ENCODE measurements around the gene ZP4. TPM values are rescaled to one million over a fixed set of nuclear protein-coding genes. Genes with fewer than 3 reads are reported as not detected.

ZP4 gene
- total RNA-seq, 1 donor from 2014 or later, result not detected

DNA sequence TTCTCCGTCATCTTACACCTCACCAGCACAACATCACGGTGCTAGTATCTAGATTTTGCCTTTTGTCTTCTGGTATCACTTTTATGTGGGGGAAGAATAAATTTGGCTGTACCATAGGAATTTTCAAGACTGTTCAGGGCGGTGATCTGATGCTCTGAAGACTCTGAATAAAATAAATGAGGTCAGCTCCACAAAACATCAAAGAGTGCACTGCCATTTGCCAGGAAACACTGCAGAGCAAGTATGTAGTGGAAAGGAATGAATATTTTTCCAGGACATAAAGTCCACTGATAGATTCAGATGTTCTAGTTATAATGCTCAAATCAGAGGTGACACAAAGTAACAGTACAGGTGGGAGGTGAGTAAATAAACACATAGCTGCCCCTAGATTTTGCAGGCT lies 56.3 kb downstream of the ZP4 start:
- no peaks in the 10 kb centered on the region for H3K36me3 Mint-ChIP-seq (ENCODE audit: unreplicated experiment)
- TF ChIP-seq, protein P1, sequence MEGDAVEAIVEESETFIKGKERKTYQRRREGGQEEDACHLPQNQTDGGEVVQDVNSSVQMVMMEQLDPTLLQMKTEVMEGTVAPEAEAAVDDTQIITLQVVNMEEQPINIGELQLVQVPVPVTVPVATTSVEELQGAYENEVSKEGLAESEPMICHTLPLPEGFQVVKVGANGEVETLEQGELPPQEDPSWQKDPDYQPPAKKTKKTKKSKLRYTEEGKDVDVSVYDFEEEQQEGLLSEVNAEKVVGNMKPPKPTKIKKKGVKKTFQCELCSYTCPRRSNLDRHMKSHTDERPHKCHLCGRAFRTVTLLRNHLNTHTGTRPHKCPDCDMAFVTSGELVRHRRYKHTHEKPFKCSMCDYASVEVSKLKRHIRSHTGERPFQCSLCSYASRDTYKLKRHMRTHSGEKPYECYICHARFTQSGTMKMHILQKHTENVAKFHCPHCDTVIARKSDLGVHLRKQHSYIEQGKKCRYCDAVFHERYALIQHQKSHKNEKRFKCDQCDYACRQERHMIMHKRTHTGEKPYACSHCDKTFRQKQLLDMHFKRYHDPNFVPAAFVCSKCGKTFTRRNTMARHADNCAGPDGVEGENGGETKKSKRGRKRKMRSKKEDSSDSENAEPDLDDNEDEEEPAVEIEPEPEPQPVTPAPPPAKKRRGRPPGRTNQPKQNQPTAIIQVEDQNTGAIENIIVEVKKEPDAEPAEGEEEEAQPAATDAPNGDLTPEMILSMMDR (IDR thresholded peaks at IDR 0.05), result no peak
- no peak for DNase-seq (ENCODE audit: extremely low spot score, unreplicated experiment)
- H3K4me1 Mint-ChIP-seq (ENCODE audit: unreplicated experiment), result no peaks in the 10 kb centered on the region
- no peak overlapping the region for H3K4me3 Mint-ChIP-seq (ENCODE audit: unreplicated experiment)
- H3K9me3 Mint-ChIP-seq (ENCODE audit: unreplicated experiment), result no peaks in the 10 kb centered on the region
- H3K27me3 Mint-ChIP-seq (ENCODE audit: unreplicated experiment), result no peaks in the 10 kb centered on the region
- H3K27ac Mint-ChIP-seq (ENCODE audit: unreplicated experiment), result no peak overlapping the region

DNA sequence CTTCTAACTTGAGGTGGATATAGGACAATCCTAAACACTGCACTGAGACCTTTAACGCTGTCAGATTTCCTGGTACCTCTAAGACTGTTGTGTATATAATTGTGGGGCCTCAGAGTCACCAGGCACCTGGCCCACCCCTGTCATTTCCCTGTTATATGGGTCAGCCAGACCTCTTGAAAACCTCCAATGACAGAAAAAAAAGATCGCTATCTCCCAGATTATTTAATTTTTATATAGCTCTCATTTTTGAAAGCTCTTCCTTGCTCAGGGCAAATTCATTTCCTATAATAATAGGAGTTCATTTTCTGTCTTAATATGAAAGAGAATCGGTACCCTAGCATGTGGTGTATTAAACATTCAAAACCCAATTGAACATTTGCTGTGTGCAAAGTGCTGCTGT lies 56.7 kb downstream of the ZP4 start:
- H3K9me3 Mint-ChIP-seq (ENCODE audit: unreplicated experiment), result no peaks in the 10 kb centered on the region
- H3K4me3 Mint-ChIP-seq (ENCODE audit: unreplicated experiment), result no peak overlapping the region
- no peaks in the 10 kb centered on the region for H3K4me1 Mint-ChIP-seq (ENCODE audit: unreplicated experiment)
- no peaks in the 10 kb centered on the region for H3K27me3 Mint-ChIP-seq (ENCODE audit: unreplicated experiment)
- TF ChIP-seq, protein P1 (IDR thresholded peaks at IDR 0.05), result no peak
- H3K36me3 Mint-ChIP-seq (ENCODE audit: unreplicated experiment), result no peaks in the 10 kb centered on the region
- H3K27ac Mint-ChIP-seq (ENCODE audit: unreplicated experiment), result no peak overlapping the region
- DNase-seq (ENCODE audit: extremely low spot score, unreplicated experiment), result no peak

DNA sequence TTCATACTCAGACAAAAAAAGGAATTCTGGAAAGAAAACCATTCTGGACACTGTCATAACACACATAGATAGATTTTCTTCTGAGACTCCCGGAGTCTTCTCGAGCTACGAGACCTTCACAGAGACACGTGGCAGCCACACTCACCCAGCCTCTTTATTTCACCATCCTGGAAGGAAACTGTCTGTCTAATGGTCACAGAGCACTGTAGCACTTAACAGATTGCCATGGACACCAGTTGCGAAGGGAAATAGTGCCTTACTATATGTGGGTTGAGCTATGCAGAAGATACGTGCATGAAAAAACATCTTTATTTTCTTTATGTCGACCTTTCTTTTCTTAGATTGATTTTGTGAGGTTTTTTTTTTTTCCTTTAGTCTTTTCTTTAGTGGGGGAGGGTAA lies 57.9 kb downstream of the ZP4 start:
- H3K27me3 Mint-ChIP-seq (ENCODE audit: unreplicated experiment), result no peaks in the 10 kb centered on the region
- H3K27ac Mint-ChIP-seq (ENCODE audit: unreplicated experiment), result no peak overlapping the region
- no peaks in the 10 kb centered on the region for H3K9me3 Mint-ChIP-seq (ENCODE audit: unreplicated experiment)
- H3K36me3 Mint-ChIP-seq (ENCODE audit: unreplicated experiment), result no peaks in the 10 kb centered on the region
- no peaks in the 10 kb centered on the region for H3K4me1 Mint-ChIP-seq (ENCODE audit: unreplicated experiment)
- DNase-seq (ENCODE audit: extremely low spot score, unreplicated experiment), result no peak
- TF ChIP-seq, protein P1 (IDR thresholded peaks at IDR 0.05), result no peak
- no peak overlapping the region for H3K4me3 Mint-ChIP-seq (ENCODE audit: unreplicated experiment)

All from osteocyte (in vitro differentiated cells).